Left lung (tissue), 10 donors: ENCODE data around the gene CDK6. TPM values are rescaled to one million over a fixed set of nuclear protein-coding genes. Genes with fewer than 3 reads are reported as not detected.

ENCODE experiments used
- ATAC-seq: fragments of 200-7000 bp; cut with Tn5 transposase; one replicate; pipeline ENCODE4 v1.9.1; 2020; ENCODE audit warnings: moderate library complexity
- DNase-seq, 4 donors: peaks; one replicate each; pipeline ENCODE4 v3.0.0-alpha.2; 2013 to 2020
- H3K27ac ChIP-seq, 2 donors: fragments of 200-600 bp; sonication (generic) in 1 of 2; one replicate each; pipeline versions ENCODE4 v1.5.0 to v1.8.0; 2020 to 2021
- H3K27me3 ChIP-seq, 2 donors: fragments of 200-600 bp; sonication (generic) in 1 of 2; one replicate each; pipeline versions ENCODE4 v1.5.0 to v1.8.0; 2020 to 2021
- H3K36me3 ChIP-seq, 2 donors: fragments of 200-600 bp; sonication (generic) in 1 of 2; one replicate each; pipeline versions ENCODE4 v1.5.0 to v1.8.0; 2020 to 2021
- H3K4me1 ChIP-seq, 2 donors: fragments of 200-600 bp; one replicate each; pipeline ENCODE4 v1.8.0; 2021
- H3K4me3 ChIP-seq, 2 donors: fragments of 200-600 bp; sonication (generic) in 1 of 2; one replicate each; pipeline versions ENCODE4 v1.5.0 to v1.8.0; 2020 to 2021; ENCODE audit warnings: mild to moderate bottlenecking in 1 of 2
- H3K9me3 ChIP-seq, 2 donors: fragments of 200-600 bp; sonication (generic) in 1 of 2; one replicate each; pipeline versions ENCODE4 v1.5.0 to v1.8.0; 2020 to 2021
- CTCF ChIP-seq, 2 donors: fragments of 200-600 bp; sonication (generic) in 1 of 2; IDR thresholded peaks; one replicate each; pipeline versions ENCODE4 v1.5.0 to v1.8.0; 2021; ENCODE audit warnings: antibody characterized with exemption in 2 of 2
- intact Hi-C, 2 donors: fragments of 100-400 bp; cut with DNase I; formaldehyde crosslinking; loops; one replicate each; pipeline versions ENCODE4 v1.11.2 to v1.14.2; 2022
- polyA plus RNA-seq, 6 donors: library from polyadenylated mRNA; unstranded; fragments of 120-200 nt; gene quantifications; one replicate each; pipeline ENCODE4 v1.2.1, GENCODE V29; 2013; ENCODE audit not compliant: insufficient read length in 6 of 6
- total RNA-seq, 2 donors: library from RNA; stranded (reverse); fragmentation: NEBNext Ultra II Directional; extraction: Animal tissue kit (Norgen Biotek cat#: 25700); gene quantifications; one replicate each; pipeline ENCODE4 v1.2.1, GENCODE V29; 2021
- donor health status: DM: no; HTN: yes; CAD: no.
- donor health status: DM: no; HTN: no; CAD: no.

CDK6 gene
- total and polyA plus RNA-seq, 8 donors = 20.3 to 52.2 (median 43.7) TPM

GRCh38 chr7:92658671-92659070 lies 177.7 kb downstream of the CDK6 start:
- no peaks in the 10 kb centered on the region for H3K27me3 ChIP-seq
- no peak overlapping the region for H3K4me3 ChIP-seq
- no peaks in the 10 kb centered on the region for H3K4me1 ChIP-seq
- intact Hi-C loops = no loop called here
- no peak overlapping the region for H3K27ac ChIP-seq
- no peak for DNase-seq
- TF ChIP-seq CTCF (IDR thresholded peaks at IDR 0.05) = no peak
- no peaks in the 10 kb centered on the region for H3K36me3 ChIP-seq
- H3K9me3 ChIP-seq = no peaks in the 10 kb centered on the region
- no peak for ATAC-seq

GRCh38 chr7:92657391-92657790 lies 179.0 kb downstream of the CDK6 start:
- no peak for ATAC-seq

GRCh38 chr7:92656121-92656520 lies 180.3 kb downstream of the CDK6 start:
- H3K4me1 ChIP-seq = no peaks in the 10 kb centered on the region
- ATAC-seq (no peak), DNase-seq (no peak)
- no peak for TF ChIP-seq CTCF (IDR thresholded peaks at IDR 0.05)
- H3K4me3 ChIP-seq = no peak overlapping the region
- intact Hi-C loops = no loop called here
- no peaks in the 10 kb centered on the region for H3K36me3 ChIP-seq
- H3K27ac ChIP-seq = no peak overlapping the region
- H3K9me3 ChIP-seq = no peaks in the 10 kb centered on the region
- H3K27me3 ChIP-seq = no peaks in the 10 kb centered on the region

More at GRCh38 chr7:92657391-92657790, 179.0 kb downstream of the CDK6 start:
- Histone ChIP-seq H3K4me3 (no peak overlapping the region), H3K27me3 (no peaks in the 10 kb centered on the region), H3K4me1 (no peaks in the 10 kb centered on the region), H3K9me3 (no peaks in the 10 kb centered on the region), H3K36me3 (no peaks in the 10 kb centered on the region), H3K27ac (no peak overlapping the region)
- TF ChIP-seq CTCF (IDR thresholded peaks at IDR 0.05) = no peak
- intact Hi-C loops = no loop called here
- no peak for DNase-seq

- TF ChIP-seq CTCF (IDR thresholded peaks at IDR 0.05) = no peak
- Histone ChIP-seq H3K4me3 (no peak overlapping the region), H3K4me1 (no peaks in the 10 kb centered on the region), H3K9me3 (no peaks in the 10 kb centered on the region), H3K36me3 (no peaks in the 10 kb centered on the region), H3K27me3 (no peaks in the 10 kb centered on the region), H3K27ac (no peak overlapping the region)
- DNase-seq (no peak), ATAC-seq (no peak)
- intact Hi-C loops = no loop called here
Measured at GRCh38 chr7:92655346-92655884, 181.0 kb downstream of the CDK6 start.

GRCh38 chr7:92653136-92653535 lies 183.2 kb downstream of the CDK6 start:
- no peak for DNase-seq
- no peaks in the 10 kb centered on the region for H3K9me3 ChIP-seq
- no peaks in the 10 kb centered on the region for H3K4me1 ChIP-seq
- no peak overlapping the region for H3K27ac ChIP-seq
- no peaks in the 10 kb centered on the region for H3K27me3 ChIP-seq
- no peak for TF ChIP-seq CTCF (IDR thresholded peaks at IDR 0.05)
- no peak overlapping the region for H3K4me3 ChIP-seq
- no peak for ATAC-seq
- intact Hi-C loops = no loop called here
- H3K36me3 ChIP-seq = no peaks in the 10 kb centered on the region
